HFF-Myc (cell line): ENCODE data around the gene WDR7.

Source experiments
- DNase-seq: peaks from one replicate; pipeline ENCODE4 v3.0.0-alpha.2; 2011; ENCODE audit warnings: low read depth; ENCODE audit errors: extremely low read depth
- H3K4me3 ChIP-seq: replicated peaks from 2 replicates; pipeline ENCODE4 v1.5.1; 2011; ENCODE audit warnings: low read depth, mild to moderate bottlenecking, control low read depth, low read length
- CTCF ChIP-seq: IDR thresholded peaks from 2 replicates; pipeline ENCODE4 v1.5.1; 2012; ENCODE audit warnings: mild to moderate bottlenecking, low read depth, low read length, control low read depth; ENCODE audit errors: missing control alignments

WDR7 gene

GRCh38 chr18:56959120-56959519, 308.0 kb downstream of the WDR7 start:
- no peak for TF ChIP-seq CTCF
- no peak overlapping the region for H3K4me3 ChIP-seq
- DNase-seq: no peak

DNA sequence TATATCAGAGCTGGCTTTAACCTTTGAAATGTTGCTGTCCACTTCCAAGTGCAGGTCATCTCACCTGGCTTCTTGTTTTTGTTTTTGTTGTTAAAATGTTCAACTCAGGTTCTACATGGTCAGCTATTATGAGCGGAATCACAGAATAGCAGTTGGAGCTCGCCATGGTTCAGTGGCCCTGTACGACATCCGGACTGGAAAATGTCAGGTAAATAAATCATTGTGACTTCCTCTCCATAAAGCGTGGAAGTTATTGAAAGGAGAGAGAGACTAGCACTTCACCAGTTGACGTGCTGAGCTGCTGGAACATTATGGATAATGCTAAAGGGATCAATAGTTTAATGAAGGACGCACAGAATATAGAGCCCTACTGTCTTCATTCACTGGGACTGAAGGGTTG, 311.2 kb downstream of the WDR7 start:
- no peak for TF ChIP-seq CTCF
- H3K4me3 ChIP-seq: no peak overlapping the region
- DNase-seq: no peak

DNA sequence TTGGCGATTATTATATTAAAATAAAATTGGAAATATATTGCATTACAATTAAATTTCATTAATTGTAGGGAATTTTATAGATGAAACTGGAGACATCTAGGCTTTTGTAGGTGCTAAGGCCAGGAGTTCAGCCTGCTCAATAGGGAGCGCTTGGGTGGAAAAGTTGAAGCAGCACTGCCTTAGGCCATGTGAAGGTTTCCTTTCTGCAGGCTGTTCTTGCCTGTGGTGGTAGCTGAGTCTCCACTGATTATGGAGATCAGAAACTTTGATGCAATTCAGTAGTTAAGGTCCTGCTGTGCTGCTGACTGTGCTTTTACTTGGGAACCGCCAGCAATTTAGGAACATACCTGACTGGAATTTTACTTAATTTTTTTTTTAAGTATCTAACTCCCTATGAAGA, 315.9 kb downstream of the WDR7 start:
- H3K4me3 ChIP-seq: no peak overlapping the region
- no peak for TF ChIP-seq CTCF
- no peak for DNase-seq

DNA sequence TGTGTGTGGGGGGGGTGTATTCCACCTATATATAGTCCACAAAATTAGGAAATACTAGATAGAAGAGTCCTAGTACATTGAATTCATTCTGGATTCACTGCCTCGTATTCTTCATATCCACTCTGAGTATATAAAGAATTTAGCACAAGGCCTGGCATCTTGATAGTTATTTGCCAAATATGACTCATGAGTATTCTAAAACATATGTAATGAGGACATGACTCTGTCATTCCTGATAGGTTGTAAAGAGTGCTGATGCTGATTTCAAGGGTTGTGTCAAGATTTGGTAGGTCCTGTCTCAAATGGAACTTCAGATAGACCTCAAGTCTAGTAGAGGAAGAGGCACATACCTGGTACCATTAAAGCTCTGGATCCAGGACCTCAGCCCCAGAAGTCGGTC, 322.3 kb downstream of the WDR7 start:
- no peak overlapping the region for H3K4me3 ChIP-seq
- TF ChIP-seq CTCF: no peak
- DNase-seq: no peak

- no peak overlapping the region for H3K4me3 ChIP-seq
- no peak for DNase-seq
- no peak for TF ChIP-seq CTCF
Measured at GRCh38 chr18:56974141-56974540, 323.0 kb downstream of the WDR7 start.

DNA sequence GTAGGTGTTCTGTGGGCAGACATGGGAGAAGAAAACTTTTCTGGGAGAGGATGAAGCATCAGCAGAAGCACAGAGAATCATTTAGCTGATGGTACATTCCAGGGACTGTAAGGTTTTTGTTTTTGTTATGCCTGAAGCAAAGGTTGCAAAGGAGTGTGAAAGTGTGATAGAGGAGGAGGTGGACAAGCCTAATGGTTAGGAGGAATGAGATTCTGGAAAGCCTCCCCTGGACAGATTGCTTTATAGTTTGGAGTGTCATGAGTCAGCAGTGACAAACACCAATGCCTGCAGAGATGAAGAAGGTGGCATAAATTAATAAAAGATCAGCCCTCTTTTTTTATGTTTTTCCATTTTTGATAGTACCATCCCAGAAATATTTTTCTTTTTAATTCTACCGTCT, 324.1 kb downstream of the WDR7 start:
- no peak for DNase-seq
- H3K4me3 ChIP-seq: no peak overlapping the region
- no peak for TF ChIP-seq CTCF

GRCh38 chr18:56977309-56977708, 326.1 kb downstream of the WDR7 start:
- no peak for DNase-seq
- H3K4me3 ChIP-seq: no peak overlapping the region
- TF ChIP-seq CTCF: no peak
